Chondrocyte (in vitro differentiated cells): ENCODE data around the gene MGARP. TPM values are rescaled to one million over a fixed set of nuclear protein-coding genes. Genes with fewer than 3 reads are reported as not detected.
A peak's percentile ranks its signal among the peaks of the same experiment; 100 is the strongest.
"Not testable (repeated sequence)": the region's sequence is repeated elsewhere in the genome, so short reads cannot be mapped to it uniquely, and the experiment has no call there.

Experiments
- DNase-seq: peaks from one replicate; pipeline ENCODE4 v3.0.0; 2021; ENCODE audit warnings: mixed read lengths, low spot score
- H3K27ac Mint-ChIP-seq: one replicate; pipeline ENCODE4 v1.8.0; 2021; ENCODE audit warnings: mild to moderate bottlenecking, moderate library complexity, mixed read lengths; ENCODE audit not compliant: unreplicated experiment
- H3K27me3 Mint-ChIP-seq: 2 replicates; pipeline ENCODE4 v1.8.0; 2021; ENCODE audit warnings: low read depth, mixed read lengths
- H3K36me3 Mint-ChIP-seq: 2 replicates; pipeline ENCODE4 v1.8.0; 2021; ENCODE audit warnings: low read depth, mixed read lengths
- H3K4me1 Mint-ChIP-seq: 2 replicates; pipeline ENCODE4 v1.8.0; 2021; ENCODE audit warnings: low read depth, mild to moderate bottlenecking, mixed read lengths
- H3K4me3 Mint-ChIP-seq: one replicate; pipeline ENCODE4 v1.8.0; 2021; ENCODE audit warnings: mild to moderate bottlenecking, moderate library complexity, mixed read lengths; ENCODE audit not compliant: unreplicated experiment
- H3K9me3 Mint-ChIP-seq: 2 replicates; pipeline ENCODE4 v1.8.0; 2021; ENCODE audit warnings: low read depth, mixed read lengths
- CTCF ChIP-seq: fragments of 200-600 bp; sonication (generic); IDR thresholded peaks from 2 replicates; pipeline ENCODE4 v1.5.0; 2021; ENCODE audit warnings: antibody characterized with exemption, mild to moderate bottlenecking, moderate library complexity
- total RNA-seq: library from RNA; stranded (reverse); gene quantifications from 3 replicates; pipeline ENCODE4 v1.2.1, GENCODE V29; 2021

The MGARP gene
- total RNA-seq, 1 donor from 2014 or later: 3.5 TPM

DNA sequence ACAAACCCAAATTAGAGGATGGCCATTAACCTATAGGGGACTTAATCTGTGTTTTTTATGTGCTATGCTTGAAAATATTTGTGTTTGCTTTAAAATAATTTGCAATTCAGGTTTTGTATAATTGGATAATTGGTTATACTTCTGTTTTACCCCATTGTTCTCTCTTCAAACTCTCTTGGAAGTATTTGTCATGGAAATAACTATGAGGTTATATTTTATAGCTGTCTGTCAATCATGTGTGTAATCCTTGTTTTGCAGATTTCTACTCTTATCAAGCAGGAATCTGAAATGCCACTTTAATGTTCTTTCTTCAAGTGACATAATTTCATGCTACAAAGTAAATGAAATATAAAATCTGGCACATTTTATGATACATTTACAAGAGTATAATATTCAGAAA is 37.6 kb upstream of the MGARP start:
- Mint-ChIP-seq H3K36me3 (peaks cover 2% of the 10 kb centered on the region), H3K4me3 (no peak overlapping the region), H3K27me3 (no peaks in the 10 kb centered on the region), H3K9me3 (peaks cover 2% of the 10 kb centered on the region), H3K4me1 (peaks cover 50% of the 10 kb centered on the region), H3K27ac (no peak overlapping the region)
- no peak for DNase-seq
- no peak for TF ChIP-seq CTCF

GRCh38 chr4:139316733-139317132 is 36.7 kb upstream of the MGARP start:
- no peak for TF ChIP-seq CTCF
- DNase-seq: no peak
- H3K4me3 Mint-ChIP-seq: no peak overlapping the region
- peaks cover 2% of the 10 kb centered on the region for H3K36me3 Mint-ChIP-seq
- H3K27ac Mint-ChIP-seq: no peak overlapping the region
- H3K4me1 Mint-ChIP-seq: peaks cover 53% of the 10 kb centered on the region
- H3K27me3 Mint-ChIP-seq: no peaks in the 10 kb centered on the region
- H3K9me3 Mint-ChIP-seq: peaks cover 2% of the 10 kb centered on the region

DNA sequence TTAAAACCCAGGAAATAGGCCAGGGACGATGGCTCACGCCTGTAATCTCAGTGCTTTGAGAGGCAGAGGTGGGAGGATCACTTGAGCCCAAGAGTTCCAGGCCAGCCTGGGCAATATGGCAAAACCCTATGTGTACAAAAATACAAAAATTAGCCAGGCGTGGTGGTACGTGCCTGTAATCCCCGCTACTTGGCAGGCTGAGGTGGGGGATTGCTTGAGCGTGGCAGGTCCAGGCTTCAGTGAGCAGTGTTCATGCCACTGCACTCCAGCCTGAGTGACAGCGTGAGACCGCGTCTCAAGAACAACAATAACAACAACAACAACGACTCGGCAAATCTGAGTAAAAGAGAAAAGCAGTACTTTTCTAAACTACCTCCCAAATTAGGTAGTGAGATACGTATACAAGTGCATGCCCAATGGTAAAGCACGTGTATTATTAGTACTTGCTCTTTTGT is 35.2 kb upstream of the MGARP start:
- peaks cover 2% of the 10 kb centered on the region for H3K9me3 Mint-ChIP-seq
- peak overlapping the region; percentile 14 for H3K27ac Mint-ChIP-seq
- no peaks in the 10 kb centered on the region for H3K27me3 Mint-ChIP-seq
- peaks cover 54% of the 10 kb centered on the region for H3K4me1 Mint-ChIP-seq
- no peak for DNase-seq
- no peak for TF ChIP-seq CTCF
- peaks cover 2% of the 10 kb centered on the region for H3K36me3 Mint-ChIP-seq
- no peak overlapping the region for H3K4me3 Mint-ChIP-seq

- TF ChIP-seq CTCF: no peak
- DNase-seq: no peak
- Mint-ChIP-seq H3K4me1 (peaks cover 48% of the 10 kb centered on the region), H3K4me3 (no peak overlapping the region), H3K27ac (no peak overlapping the region), H3K9me3 (peaks cover 2% of the 10 kb centered on the region), H3K36me3 (peaks cover 2% of the 10 kb centered on the region), H3K27me3 (no peaks in the 10 kb centered on the region)
These were observed 34.2 kb upstream of the MGARP start for GRCh38 chr4:139314047-139314800.

- H3K27me3 Mint-ChIP-seq: not testable (repeated sequence)
These were observed 33.4 kb upstream of the MGARP start for GRCh38 chr4:139313414-139313813.

More at GRCh38 chr4:139313414-139313813, 33.4 kb upstream of the MGARP start:
- H3K36me3 Mint-ChIP-seq, H3K4me3 Mint-ChIP-seq, H3K9me3 Mint-ChIP-seq, DNase-seq: not testable (repeated sequence)
- H3K4me1 Mint-ChIP-seq: peaks cover 48% of the 10 kb centered on the region
- peak overlapping the region; percentile 9 for H3K27ac Mint-ChIP-seq
